ENCODE results near the gene IMMP2L.

Gene IMMP2L

DNA sequence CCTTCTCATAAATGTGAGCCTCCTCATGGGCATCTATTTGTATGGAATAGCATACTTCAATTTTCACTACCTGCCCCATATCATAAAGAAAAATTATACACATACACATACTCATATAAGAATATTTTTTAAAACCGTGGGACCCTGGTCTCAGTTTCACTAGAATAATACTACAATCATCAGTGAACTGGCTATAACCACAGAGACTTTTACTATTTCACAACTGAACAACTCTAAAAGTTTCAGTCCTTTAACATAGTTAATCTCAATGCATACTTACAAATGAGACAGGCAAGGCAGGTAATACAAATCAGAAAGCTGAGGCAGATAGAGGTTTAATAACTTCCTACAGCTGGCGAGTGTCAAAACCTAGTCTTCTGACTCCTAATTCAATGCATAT is 388.3 kb downstream of the IMMP2L start:
- TF ChIP-seq, protein P1, sequence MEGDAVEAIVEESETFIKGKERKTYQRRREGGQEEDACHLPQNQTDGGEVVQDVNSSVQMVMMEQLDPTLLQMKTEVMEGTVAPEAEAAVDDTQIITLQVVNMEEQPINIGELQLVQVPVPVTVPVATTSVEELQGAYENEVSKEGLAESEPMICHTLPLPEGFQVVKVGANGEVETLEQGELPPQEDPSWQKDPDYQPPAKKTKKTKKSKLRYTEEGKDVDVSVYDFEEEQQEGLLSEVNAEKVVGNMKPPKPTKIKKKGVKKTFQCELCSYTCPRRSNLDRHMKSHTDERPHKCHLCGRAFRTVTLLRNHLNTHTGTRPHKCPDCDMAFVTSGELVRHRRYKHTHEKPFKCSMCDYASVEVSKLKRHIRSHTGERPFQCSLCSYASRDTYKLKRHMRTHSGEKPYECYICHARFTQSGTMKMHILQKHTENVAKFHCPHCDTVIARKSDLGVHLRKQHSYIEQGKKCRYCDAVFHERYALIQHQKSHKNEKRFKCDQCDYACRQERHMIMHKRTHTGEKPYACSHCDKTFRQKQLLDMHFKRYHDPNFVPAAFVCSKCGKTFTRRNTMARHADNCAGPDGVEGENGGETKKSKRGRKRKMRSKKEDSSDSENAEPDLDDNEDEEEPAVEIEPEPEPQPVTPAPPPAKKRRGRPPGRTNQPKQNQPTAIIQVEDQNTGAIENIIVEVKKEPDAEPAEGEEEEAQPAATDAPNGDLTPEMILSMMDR (IDR thresholded peaks at IDR 0.05) = no peak

DNA sequence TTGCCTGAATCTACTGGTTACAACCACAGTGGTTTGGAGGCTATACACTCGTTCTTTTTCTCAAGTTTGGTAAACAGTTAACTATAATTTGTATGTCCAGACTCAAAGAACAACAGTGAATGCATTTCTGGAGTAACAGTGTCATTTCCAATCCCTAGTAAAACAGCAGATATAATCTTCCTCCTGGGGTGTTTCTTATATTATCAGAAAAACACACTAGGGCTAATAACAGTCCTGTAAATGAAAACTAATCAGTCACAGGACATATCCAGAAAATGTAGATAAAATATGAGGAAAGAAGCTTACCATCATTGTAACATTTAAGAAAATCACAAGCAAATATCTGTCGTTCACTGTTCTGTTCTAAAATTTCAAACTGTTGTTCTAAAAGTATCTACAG is 388.8 kb downstream of the IMMP2L start:
- TF ChIP-seq, protein P1 (IDR thresholded peaks at IDR 0.05) = no peak

DNA sequence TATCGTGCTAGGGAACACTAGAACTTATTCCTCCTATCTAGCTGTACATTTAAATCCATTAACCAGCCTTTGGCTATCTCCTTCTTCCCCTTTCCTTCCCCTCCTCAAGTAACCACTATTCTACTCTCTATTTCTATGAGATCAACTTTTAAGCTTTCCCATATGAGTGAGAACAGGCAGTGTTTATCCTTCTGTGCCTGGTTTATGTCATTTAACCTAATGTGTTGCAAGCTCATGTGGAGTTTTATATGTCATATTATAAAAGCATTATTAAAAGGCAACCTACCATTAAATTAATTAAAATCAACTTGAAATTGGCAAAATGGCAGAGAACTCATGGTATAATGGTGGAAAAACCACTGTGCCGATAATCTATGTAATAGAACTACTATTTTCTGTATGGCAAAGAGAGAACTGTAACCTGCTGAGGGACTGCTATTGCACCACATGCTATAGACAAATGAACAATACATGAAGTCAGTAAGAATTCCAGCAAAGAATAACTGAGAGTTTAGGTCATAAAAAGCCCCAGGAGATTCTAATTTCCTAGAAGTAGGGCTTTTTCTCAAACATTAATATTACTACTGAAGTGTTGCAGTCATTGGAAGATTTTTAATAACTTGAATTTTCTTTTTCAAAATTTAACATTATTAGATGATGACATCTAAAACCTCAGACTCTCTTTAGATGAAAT is 389.6 kb downstream of the IMMP2L start:
- TF ChIP-seq, protein P1 (IDR thresholded peaks at IDR 0.05) = no peak

DNA sequence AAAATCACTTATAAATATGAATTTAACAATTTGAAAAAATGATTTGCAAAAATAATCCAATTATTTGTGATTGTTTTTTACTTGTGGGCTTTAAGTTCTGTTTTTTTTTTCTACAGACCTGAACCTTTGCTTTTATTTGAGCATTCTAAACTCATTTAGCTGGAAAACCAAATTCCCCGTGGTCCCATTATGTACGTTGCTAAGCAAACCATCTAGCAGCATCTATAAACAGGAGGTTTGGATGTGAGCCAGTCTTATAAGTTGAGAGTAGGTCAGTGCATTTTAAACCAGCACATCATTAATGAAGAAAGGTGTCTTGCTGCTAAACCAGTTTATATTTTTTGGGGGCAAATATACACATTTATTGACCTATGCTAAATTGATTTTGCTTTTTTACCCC is 394.1 kb downstream of the IMMP2L start:
- TF ChIP-seq, protein P1 (IDR thresholded peaks at IDR 0.05) = no peak

DNA sequence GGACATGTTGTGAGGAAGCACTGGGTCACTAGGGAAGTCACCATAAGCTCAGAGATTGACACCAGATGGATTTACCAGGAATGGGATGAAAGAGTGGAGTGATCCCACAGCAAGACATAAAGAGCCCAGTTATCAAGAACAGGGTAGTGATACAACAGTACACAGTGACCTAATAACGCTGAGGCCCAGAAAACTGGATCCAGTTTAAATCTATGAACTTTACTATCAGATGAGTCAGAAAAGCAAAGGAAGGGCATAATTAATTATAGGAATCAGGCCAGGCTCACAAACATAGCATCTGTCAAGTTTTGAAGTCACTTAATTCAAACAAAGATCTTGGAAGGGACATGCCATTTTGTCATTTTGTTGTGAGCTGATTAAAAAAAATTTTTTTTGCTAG is 397.9 kb downstream of the IMMP2L start:
- TF ChIP-seq, protein P1 (IDR thresholded peaks at IDR 0.05) = no peak

DNA sequence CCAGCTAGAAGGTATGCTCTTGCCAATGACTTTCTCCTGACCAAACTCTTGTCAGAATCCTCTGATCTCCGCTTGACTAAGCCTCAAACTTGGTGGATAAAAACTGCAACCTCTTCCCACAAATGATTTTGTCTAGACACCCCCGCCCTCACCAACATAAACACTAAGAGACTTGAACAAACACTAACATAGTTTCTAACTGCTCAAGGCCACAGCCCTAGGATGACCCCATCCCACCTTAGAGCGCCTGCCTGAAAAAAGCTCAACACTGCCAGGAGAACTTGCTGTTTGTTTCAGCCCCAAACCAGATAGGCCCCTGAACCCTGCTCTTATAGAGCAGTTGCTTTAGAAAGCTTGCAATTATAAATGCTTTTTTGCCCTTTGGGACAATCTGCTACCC is 399.6 kb downstream of the IMMP2L start:
- TF ChIP-seq, protein P1 (IDR thresholded peaks at IDR 0.05) = no peak

DNA sequence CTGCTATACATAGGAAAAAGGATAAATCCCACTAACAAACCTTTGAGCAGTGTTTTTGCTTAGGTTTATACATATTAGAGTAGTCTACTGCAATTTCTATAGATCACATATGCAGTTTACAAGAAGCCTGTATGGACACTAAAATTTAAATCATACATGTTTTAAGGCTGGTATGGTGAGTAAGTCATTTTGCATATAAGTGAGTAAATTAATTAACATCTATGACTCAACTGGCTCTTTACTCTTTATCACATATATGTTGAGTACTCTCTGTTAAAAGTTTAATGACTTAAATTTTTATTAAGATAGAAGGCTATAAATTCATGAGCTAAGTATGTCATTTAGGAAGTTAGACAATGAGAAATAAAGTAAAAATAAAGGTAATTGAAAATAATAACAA is 402.0 kb downstream of the IMMP2L start:
- TF ChIP-seq, protein P1 (IDR thresholded peaks at IDR 0.05) = no peak

DNA sequence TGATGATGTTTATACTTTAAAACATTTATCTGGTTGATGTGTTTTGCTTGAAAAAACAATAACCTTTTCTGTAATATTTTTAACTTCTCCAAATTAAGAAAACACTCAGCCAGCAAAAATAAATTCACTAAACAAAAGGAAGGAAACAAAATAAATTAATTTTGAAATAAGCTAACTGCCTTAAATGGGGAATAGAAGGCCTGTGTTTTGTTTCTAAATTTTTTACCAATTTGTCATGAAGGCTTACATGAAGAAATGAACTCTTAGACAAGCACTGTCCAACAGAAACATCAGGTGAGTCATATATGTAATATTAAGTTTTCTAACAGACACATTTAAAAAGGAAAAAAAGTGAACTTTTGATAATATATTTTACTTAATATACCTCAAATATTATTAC is 402.9 kb downstream of the IMMP2L start:
- TF ChIP-seq, protein P1 (IDR thresholded peaks at IDR 0.05) = no peak
